22Rv1 (cell line): ENCODE results near the gene RNLS.

Source experiments
- H3K27ac ChIP-seq: fragments of 450-650 bp; 2 replicates; pipeline ENCODE4 v1.5.1; 2017
- ZFX ChIP-seq: fragments of 450-650 bp; IDR thresholded peaks from 2 replicates; pipeline ENCODE4 v1.6.1; 2017; ENCODE audit warnings: antibody characterized with exemption, borderline replicate concordance
- TF ChIP-seq, protein P1 (sequence below): fragments of 450-650 bp; IDR thresholded peaks from 2 replicates; pipeline ENCODE4 v1.5.1; 2017; ENCODE audit warnings: mild to moderate bottlenecking

Gene RNLS

GRCh38 chr10:88466786-88467185, 116.3 kb downstream of the RNLS start:
- H3K27ac ChIP-seq = no peak overlapping the region
- TF ChIP-seq, protein P1, sequence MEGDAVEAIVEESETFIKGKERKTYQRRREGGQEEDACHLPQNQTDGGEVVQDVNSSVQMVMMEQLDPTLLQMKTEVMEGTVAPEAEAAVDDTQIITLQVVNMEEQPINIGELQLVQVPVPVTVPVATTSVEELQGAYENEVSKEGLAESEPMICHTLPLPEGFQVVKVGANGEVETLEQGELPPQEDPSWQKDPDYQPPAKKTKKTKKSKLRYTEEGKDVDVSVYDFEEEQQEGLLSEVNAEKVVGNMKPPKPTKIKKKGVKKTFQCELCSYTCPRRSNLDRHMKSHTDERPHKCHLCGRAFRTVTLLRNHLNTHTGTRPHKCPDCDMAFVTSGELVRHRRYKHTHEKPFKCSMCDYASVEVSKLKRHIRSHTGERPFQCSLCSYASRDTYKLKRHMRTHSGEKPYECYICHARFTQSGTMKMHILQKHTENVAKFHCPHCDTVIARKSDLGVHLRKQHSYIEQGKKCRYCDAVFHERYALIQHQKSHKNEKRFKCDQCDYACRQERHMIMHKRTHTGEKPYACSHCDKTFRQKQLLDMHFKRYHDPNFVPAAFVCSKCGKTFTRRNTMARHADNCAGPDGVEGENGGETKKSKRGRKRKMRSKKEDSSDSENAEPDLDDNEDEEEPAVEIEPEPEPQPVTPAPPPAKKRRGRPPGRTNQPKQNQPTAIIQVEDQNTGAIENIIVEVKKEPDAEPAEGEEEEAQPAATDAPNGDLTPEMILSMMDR = no peak
- TF ChIP-seq ZFX = no peak

DNA sequence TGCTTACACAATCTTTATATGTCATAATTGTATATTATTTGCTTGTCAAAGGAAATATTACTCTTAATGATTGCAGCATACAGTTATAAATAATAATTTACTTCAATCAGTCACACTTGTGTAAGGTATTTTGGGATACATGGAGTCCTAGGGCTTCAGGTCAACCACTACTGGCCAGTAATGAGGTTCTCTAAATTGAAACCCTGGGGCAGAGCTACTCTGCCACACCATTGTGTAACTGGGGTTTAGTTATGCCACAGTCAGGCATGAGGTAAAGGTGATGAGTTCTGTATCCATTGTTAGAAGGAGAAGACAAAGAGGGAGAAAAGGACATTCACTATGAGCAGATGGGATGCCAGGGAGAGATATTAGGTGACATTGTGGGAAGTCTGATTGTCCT, 117.4 kb downstream of the RNLS start:
- no peak for TF ChIP-seq ZFX
- TF ChIP-seq, protein P1 = no peak
- no peak overlapping the region for H3K27ac ChIP-seq

DNA sequence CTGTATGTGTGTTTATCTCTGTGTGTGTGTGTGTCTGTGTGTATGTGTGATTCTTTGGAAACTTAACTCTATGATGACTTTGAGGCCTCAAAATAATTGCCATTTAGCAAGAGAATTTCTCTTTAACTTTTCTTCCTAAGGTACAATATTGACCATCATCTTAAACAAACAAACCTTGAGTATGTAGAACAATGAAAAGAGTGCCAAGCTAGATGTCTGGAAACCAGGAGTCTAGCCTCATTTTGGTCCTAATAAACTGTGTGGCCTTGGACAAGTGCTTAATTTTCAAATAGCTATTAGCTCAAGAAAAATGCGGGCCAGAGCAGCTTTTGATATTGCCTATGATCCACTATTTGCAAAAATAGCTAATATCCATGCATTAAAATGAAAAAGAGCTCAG, 119.3 kb downstream of the RNLS start:
- no peak overlapping the region for H3K27ac ChIP-seq
- TF ChIP-seq, protein P1 = no peak
- TF ChIP-seq ZFX = no peak

DNA sequence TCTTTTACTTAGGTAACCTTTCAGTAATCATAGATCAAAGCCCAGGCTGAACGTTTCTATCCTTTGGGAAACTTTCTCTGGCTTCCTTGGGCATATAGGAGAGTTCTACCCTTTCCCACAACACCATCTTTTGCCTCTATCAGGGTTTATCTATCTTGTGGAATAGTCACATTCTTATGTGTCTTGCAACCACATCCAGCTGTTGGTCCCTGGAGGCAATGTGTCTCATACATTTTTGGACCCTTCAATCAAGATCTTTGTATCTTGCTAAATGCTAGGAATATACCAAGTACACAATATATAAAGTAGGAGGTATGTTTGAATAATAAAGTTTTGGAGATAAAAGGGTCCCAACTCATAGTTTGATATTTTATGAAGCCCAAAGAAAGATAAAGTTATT, 121.7 kb downstream of the RNLS start:
- H3K27ac ChIP-seq = no peak overlapping the region
- TF ChIP-seq, protein P1 = no peak
- no peak for TF ChIP-seq ZFX

GRCh38 chr10:88459530-88459929, 123.6 kb downstream of the RNLS start:
- no peak overlapping the region for H3K27ac ChIP-seq
- no peak for TF ChIP-seq ZFX
- TF ChIP-seq, protein P1 = no peak

DNA sequence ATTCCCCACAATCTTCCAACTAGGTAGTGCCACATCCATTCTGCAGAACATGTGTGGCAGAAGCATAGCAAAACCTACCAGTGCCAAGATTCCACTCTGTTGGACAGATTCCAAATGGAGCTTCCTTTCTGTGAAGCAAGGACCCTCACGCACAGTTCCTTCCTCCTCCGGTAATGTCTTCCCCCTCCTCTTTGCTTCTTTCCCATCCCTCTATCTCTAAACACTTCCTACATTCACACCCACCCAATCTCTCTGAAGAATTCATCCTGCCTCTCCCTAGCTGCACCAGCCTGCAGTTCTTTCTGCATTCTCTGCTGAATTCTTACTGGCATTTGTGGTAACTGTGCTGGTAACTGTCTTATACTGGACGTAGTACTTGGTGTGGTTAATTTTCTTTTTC, 124.9 kb downstream of the RNLS start:
- TF ChIP-seq ZFX = no peak
- TF ChIP-seq, protein P1 = no peak
- H3K27ac ChIP-seq = no peak overlapping the region

- H3K27ac ChIP-seq = no peak overlapping the region
- TF ChIP-seq ZFX = no peak
- TF ChIP-seq, protein P1 = 0 out of 2 replicates have a peak, but pooled peaks have one; percentile 8
Measured at GRCh38 chr10:88457660-88458059, 125.5 kb downstream of the RNLS start.
